ENCODE results near the gene VPS36. TPM values are rescaled to one million over a fixed set of nuclear protein-coding genes. Genes with fewer than 3 reads are reported as not detected.

VPS36 gene
- total and polyA plus RNA-seq, 2 of the 4 experiments (the other 2 are of a cell fraction): 14.8 to 16.7 TPM

GRCh38 chr13:52447815-52448552, 2.5 kb downstream of the VPS36 start:
- no peak overlapping the region for H3K27ac ChIP-seq (ENCODE audit: insufficient read depth, low read length)
- H3K4me3 ChIP-seq (ENCODE audit: insufficient read depth, low read depth, low read length): no peak overlapping the region
- H3K4me1 ChIP-seq (ENCODE audit: control insufficient read depth, insufficient read depth, low read length): peaks cover 7% of the 10 kb centered on the region

More at GRCh38 chr13:52447815-52448552, 2.5 kb downstream of the VPS36 start:
- no peaks in the 10 kb centered on the region for H3K9me3 ChIP-seq (ENCODE audit: control insufficient read depth, insufficient read depth, low read length)
- H4K91ac ChIP-seq (ENCODE audit: insufficient read depth, low read depth, low read length): no peak overlapping the region
- H2BK120ac ChIP-seq (ENCODE audit: low read depth, low read length): no peak overlapping the region
- POLR2A ChIA-PET (ENCODE audit: unreplicated experiment): no interaction called here
- H3K27me3 ChIP-seq (ENCODE audit: control insufficient read depth, insufficient read depth, low read length): no peaks in the 10 kb centered on the region
- H4K20me1 ChIP-seq (ENCODE audit: insufficient read depth, low read length): peaks cover 5% of the 10 kb centered on the region; the same call in 1 of the 2 replicates
- no TSS peak for BruUV-seq (replicated peaks)
- WGBS, 2 experiments (ENCODE audit: extremely low coverage in 2 of 2, insufficient read length in 1 of 2): no CpG with 5 or more reads among the region's 5 CpGs
- H2AFZ ChIP-seq (replicated peaks; ENCODE audit: low read length, poor library complexity): no peak overlapping the region
- no peak overlapping the region for H2BK5ac ChIP-seq (ENCODE audit: low read depth, low read length, poor library complexity, severe bottlenecking)
- DNase-seq: no peak
- H2AK9ac ChIP-seq (replicated peaks; ENCODE audit: low read depth, low read length, poor library complexity): no peak overlapping the region
- H3K14ac ChIP-seq (replicated peaks; ENCODE audit: low read depth, low read length): no peak overlapping the region
- no peak overlapping the region for H3K18ac ChIP-seq (ENCODE audit: low read depth, low read length)
- no peak overlapping the region for H3K4me2 ChIP-seq (ENCODE audit: low read depth, low read length)
- dilution Hi-C loops (cut with HindIII; ENCODE audit: low sequenced_read_pairs, unreplicated experiment): no loop called here
- no peak overlapping the region for H3K9ac ChIP-seq (ENCODE audit: low read depth, low read length)
- TF ChIP-seq RCOR1 (IDR thresholded peaks at IDR 0.05; ENCODE audit: insufficient replicate concordance, low read length) (no peak), CTCF (conservative IDR thresholded peaks at IDR 0.05; ENCODE audit: low read depth, low read length) (no peak), MAZ (IDR thresholded peaks at IDR 0.05; ENCODE audit: borderline replicate concordance, low read depth, low read length) (no peak), ELK1 (IDR thresholded peaks at IDR 0.05; ENCODE audit: borderline replicate concordance, low read depth, low read length) (no peak), POLR2A (IDR thresholded peaks at IDR 0.05; ENCODE audit: low read depth, low read length) (no peak), SMC3 (IDR thresholded peaks at IDR 0.05; ENCODE audit: low read depth, low read length) (no peak), MXI1 (IDR thresholded peaks at IDR 0.05; ENCODE audit: borderline replicate concordance, low read depth, low read length) (no peak), CEBPB (IDR thresholded peaks at IDR 0.05; ENCODE audit: low read depth, low read length) (no peak), CHD1 (IDR thresholded peaks at IDR 0.05; ENCODE audit: low read depth, low read length) (no peak), NFE2L2 (IDR thresholded peaks at IDR 0.05; ENCODE audit: low read depth, low read length) (no peak)
- no peak overlapping the region for H2BK20ac ChIP-seq (ENCODE audit: low read depth, low read length)
- CTCF ChIA-PET: no interaction called here
- H3K56ac ChIP-seq (ENCODE audit: extremely low read depth, insufficient read depth, low read length): no peak overlapping the region
- peaks cover 11% of the 10 kb centered on the region for H3K9me1 ChIP-seq (ENCODE audit: insufficient read depth, low read length)
- H4K8ac ChIP-seq (ENCODE audit: low read depth in 2 of 2, low read length in 2 of 2): no peak overlapping the region
- no peak for ATAC-seq (ENCODE audit: low read depth)
- in situ Hi-C loops (cut with MboI; ENCODE audit: low sequenced_read_pairs): no loop called here
- no peak overlapping the region for H2BK15ac ChIP-seq (ENCODE audit: low read depth, low read length)
- intact Hi-C loops (cut with micrococcal nuclease): loop anchor here (2.0 kb wide), 1 partner anchor 15 kb away; no protein-coding TSS in a partner anchor
- no peak overlapping the region for H3K4ac ChIP-seq (ENCODE audit: low read depth, low read length)
- H2AK5ac ChIP-seq (ENCODE audit: low read depth, low read length): no peak overlapping the region
- H3K23ac ChIP-seq (ENCODE audit: low read depth, low read length): no peak overlapping the region
- peaks cover 20 to 32% of the 10 kb centered on the region in 2 experiments for H3K79me1 ChIP-seq (ENCODE audit: low read depth in 1 of 2, low read length in 2 of 2)
- no peak overlapping the region for H4K5ac ChIP-seq (ENCODE audit: low read depth, low read length)
- H3K36me3 ChIP-seq (ENCODE audit: control insufficient read depth, insufficient read depth, low read length): peaks cover 2% of the 10 kb centered on the region; the same call in 1 of the 2 replicates

Measured in IMR-90 (cell line).